H9 (cell line): ENCODE data around the gene GLI2. TPM values are rescaled to one million over a fixed set of nuclear protein-coding genes. Genes with fewer than 3 reads are reported as not detected.

Experiments used
- DNase-seq: peaks from one replicate; pipeline ENCODE4 v3.0.0-alpha.2; 2017
- H2AFZ ChIP-seq: one replicate; pipeline ENCODE4 v1.6.1; 2013; ENCODE audit warnings: mild to moderate bottlenecking, low read length, control low read depth, moderate library complexity
- H2AK5ac ChIP-seq: 2 replicates; pipeline ENCODE4 v1.6.1; 2013; ENCODE audit warnings: low read length, control low read depth, mixed read lengths; ENCODE audit not compliant: insufficient read length
- H2BK120ac ChIP-seq: one replicate; pipeline ENCODE4 v1.6.1; 2013; ENCODE audit warnings: low read depth, mild to moderate bottlenecking, low read length, control low read depth, inconsistent platforms; ENCODE audit not compliant: poor library complexity, severe bottlenecking
- H2BK12ac ChIP-seq: 2 replicates; pipeline ENCODE4 v1.6.1; 2013; ENCODE audit warnings: low read length, control low read depth, mixed read lengths, low read depth; ENCODE audit not compliant: insufficient read length
- H2BK15ac ChIP-seq: 2 replicates; pipeline ENCODE4 v1.6.1; 2013; ENCODE audit warnings: low read depth, low read length, control low read depth
- H2BK20ac ChIP-seq: one replicate; pipeline ENCODE4 v1.6.1; 2013; ENCODE audit warnings: low read depth, mild to moderate bottlenecking, low read length, control low read depth, inconsistent platforms; ENCODE audit not compliant: poor library complexity, severe bottlenecking
- H2BK5ac ChIP-seq: 2 replicates; pipeline ENCODE4 v1.6.1; 2013; ENCODE audit warnings: low read length, control low read depth, mixed read lengths; ENCODE audit not compliant: insufficient read length
- H3K14ac ChIP-seq: 2 replicates; pipeline ENCODE4 v1.6.1; 2013; ENCODE audit warnings: low read length, control low read depth; ENCODE audit not compliant: insufficient read depth
- H3K18ac ChIP-seq: 2 replicates; pipeline ENCODE4 v1.6.1; 2013; ENCODE audit warnings: low read depth, mild to moderate bottlenecking, mixed read lengths, low read length, control low read depth; ENCODE audit not compliant: insufficient read length
- H3K23ac ChIP-seq: 2 replicates; pipeline ENCODE4 v1.6.1; 2013; ENCODE audit warnings: low read length, control low read depth, mixed read lengths, low read depth; ENCODE audit not compliant: insufficient read length
- H3K23me2 ChIP-seq: 2 replicates; pipeline ENCODE4 v1.6.1; 2013; ENCODE audit warnings: low read depth, mild to moderate bottlenecking, mixed read lengths, low read length, control low read depth; ENCODE audit not compliant: insufficient read length, poor library complexity, severe bottlenecking
- H3K27ac ChIP-seq: 2 replicates; pipeline ENCODE4 v1.5.1; 2013; ENCODE audit warnings: low read length, control low read depth, mixed read lengths, low read depth; ENCODE audit not compliant: insufficient read length
- H3K27me3 ChIP-seq: 2 replicates; pipeline ENCODE4 v1.6.1; 2013; ENCODE audit warnings: low read length, control low read depth, inconsistent platforms; ENCODE audit not compliant: insufficient read depth
- H3K4ac ChIP-seq: 2 replicates; pipeline ENCODE4 v1.6.1; 2013; ENCODE audit warnings: low read depth, mild to moderate bottlenecking, control low read depth, inconsistent platforms, low read length, moderate library complexity
- H3K4me1 ChIP-seq: 2 replicates; pipeline ENCODE4 v1.6.1; 2013; ENCODE audit warnings: low read length, control low read depth, inconsistent platforms; ENCODE audit not compliant: insufficient read depth
- H3K4me2 ChIP-seq: 2 replicates; pipeline ENCODE4 v1.6.1; 2013; ENCODE audit warnings: low read length, control low read depth, mixed read lengths; ENCODE audit not compliant: insufficient read length, insufficient read depth
- H3K56ac ChIP-seq: 2 replicates; pipeline ENCODE4 v1.6.1; 2013; ENCODE audit warnings: low read depth, mild to moderate bottlenecking, mixed read lengths, low read length, control low read depth; ENCODE audit not compliant: insufficient read length
- H3K79me1 ChIP-seq: 2 replicates; pipeline ENCODE4 v1.6.1; 2013; ENCODE audit warnings: low read depth, mild to moderate bottlenecking, moderate library complexity, low read length, control low read depth, inconsistent platforms; ENCODE audit not compliant: insufficient read depth, poor library complexity, severe bottlenecking
- H3K79me2 ChIP-seq: 2 replicates; pipeline ENCODE4 v1.6.1; 2013; ENCODE audit warnings: low read length, control low read depth, inconsistent platforms; ENCODE audit not compliant: insufficient read depth
- H3K9ac ChIP-seq: 2 replicates; pipeline ENCODE4 v1.6.1; 2013; ENCODE audit warnings: low read length, control low read depth, mixed read lengths; ENCODE audit not compliant: insufficient read length; ENCODE audit errors: extremely low read depth
- H3K9me3 ChIP-seq: one replicate; pipeline ENCODE4 v1.6.1; 2013; ENCODE audit warnings: low read depth, low read length, inconsistent platforms; ENCODE audit not compliant: control insufficient read depth
- H3T11ph ChIP-seq: one replicate; pipeline ENCODE4 v1.6.1; 2013; ENCODE audit warnings: mild to moderate bottlenecking, low read length, control low read depth, inconsistent platforms
- H4K20me1 ChIP-seq: one replicate; pipeline ENCODE4 v1.6.1; 2013; ENCODE audit not compliant: control insufficient read depth, insufficient read length, insufficient read depth
- H4K5ac ChIP-seq: 2 replicates; pipeline ENCODE4 v1.6.1; 2013; ENCODE audit warnings: low read depth, mild to moderate bottlenecking, mixed read lengths, low read length, control low read depth; ENCODE audit not compliant: insufficient read length
- H4K8ac ChIP-seq: replicated peaks from 2 replicates; pipeline ENCODE4 v1.6.1; 2013; ENCODE audit warnings: low read length, control low read depth, mixed read lengths, low read depth; ENCODE audit not compliant: insufficient read length
- H4K91ac ChIP-seq: 2 replicates; pipeline ENCODE4 v1.6.1; 2013; ENCODE audit warnings: low read depth, mild to moderate bottlenecking, moderate library complexity, mixed read lengths, low read length, control low read depth; ENCODE audit not compliant: insufficient read length
- H3K27ac Mint-ChIP-seq, 3 experiments: 2 replicates in 2 of 3; 3 replicates in 1 of 3; pipeline ENCODE4 v1.8.0; 2020 to 2021; ENCODE audit warnings: mixed read lengths in 3 of 3, mild to moderate bottlenecking in 1 of 3, moderate library complexity in 1 of 3
- H3K27me3 Mint-ChIP-seq: 2 replicates; pipeline ENCODE4 v1.8.0; 2021; ENCODE audit warnings: low read depth, mild to moderate bottlenecking, moderate library complexity, mixed read lengths
- H3K36me3 Mint-ChIP-seq, 3 experiments: 2 replicates in 2 of 3; 3 replicates in 1 of 3; pipeline ENCODE4 v1.8.0; 2020 to 2021; ENCODE audit warnings: low read depth in 3 of 3, mixed read lengths in 3 of 3; ENCODE audit not compliant: insufficient read depth in 1 of 3
- H3K4me1 Mint-ChIP-seq, 2 experiments: 2 replicates each; pipeline ENCODE4 v1.8.0; 2020; ENCODE audit warnings: mixed read lengths in 2 of 2
- H3K4me3 Mint-ChIP-seq, 2 experiments: 2 replicates in 1 of 2; 3 replicates in 1 of 2; pipeline ENCODE4 v1.8.0; 2020 to 2021; ENCODE audit warnings: mild to moderate bottlenecking in 2 of 2, mixed read lengths in 2 of 2, moderate library complexity in 1 of 2
- H3K9me3 Mint-ChIP-seq, 2 experiments: 2 replicates in 1 of 2; 3 replicates in 1 of 2; pipeline ENCODE4 v1.8.0; 2020; ENCODE audit warnings: mild to moderate bottlenecking in 2 of 2, mixed read lengths in 2 of 2, moderate library complexity in 1 of 2
- CTCF ChIP-seq: fragments of 200-600 bp; sonication (generic); conservative IDR thresholded peaks from 3 replicates; pipeline ENCODE4 v1.8.0; 2021; ENCODE audit warnings: antibody characterized with exemption, mild to moderate bottlenecking
- WGBS: extraction: QIAGEN DNeasy Blood & Tissue Kit; methylation state at CpG from one replicate; pipeline ENCODE4 v1.1.7; 2013; ENCODE audit warnings: missing lambda C conversion rate, low lambda C conversion rate, mixed read lengths; ENCODE audit not compliant: insufficient read length; ENCODE audit errors: extremely low coverage; 5-methylcytosine and 5-hydroxymethylcytosine counted together
- total RNA-seq: library from RNA; stranded (reverse); gene quantifications from 2 replicates; pipeline ENCODE4 v1.2.1, GENCODE V29; 2021

The GLI2 gene
- total RNA-seq, 1 experiment from 2014 or later, result 56.7 TPM

- H2AFZ ChIP-seq, result no peak overlapping the region
- no peak overlapping the region for H3K27ac ChIP-seq
- Mint-ChIP-seq H3K4me1 (peaks cover 28 to 31% of the 10 kb centered on the region in 2 experiments), H3K27me3 (peaks cover 82% of the 10 kb centered on the region), H3K4me3 (no peak overlapping the region), H3K36me3 (peaks cover 0 to 11% (median 2%) of the 10 kb centered on the region in 3 experiments; a peak in 4 of 7 replicates), H3K9me3 (peaks cover 7 to 13% of the 10 kb centered on the region in 2 experiments), H3K27ac (no peak overlapping the region)
- H3K23ac ChIP-seq, result no peak overlapping the region
- no peak overlapping the region for H4K5ac ChIP-seq
- H4K20me1 ChIP-seq, result no peaks in the 10 kb centered on the region
- no peak overlapping the region for H4K8ac ChIP-seq
- H3K56ac ChIP-seq, result no peak overlapping the region
- H3K23me2 ChIP-seq, result no peaks in the 10 kb centered on the region
- H2BK15ac ChIP-seq, result no peak overlapping the region
- H3K4me1 ChIP-seq, result peaks cover 6% of the 10 kb centered on the region; the same call in 1 of the 2 replicates
- DNase-seq, result peak; percentile 11
- no peak overlapping the region for H3K14ac ChIP-seq
- no peaks in the 10 kb centered on the region for H3K79me1 ChIP-seq
- H3K18ac ChIP-seq, result no peak overlapping the region
- H3K79me2 ChIP-seq, result no peaks in the 10 kb centered on the region
- H2BK120ac ChIP-seq, result no peak overlapping the region
- no peak overlapping the region for H4K91ac ChIP-seq
- no peak overlapping the region for H3K4ac ChIP-seq
- no peak overlapping the region for H3K4me2 ChIP-seq
- no CpG with 5 or more reads among the region's 7 CpGs for WGBS
- TF ChIP-seq CTCF, result no peak
- peaks cover 2% of the 10 kb centered on the region; the same call in 1 of the 2 replicates for H3K27me3 ChIP-seq
- H3K9me3 ChIP-seq, result no peaks in the 10 kb centered on the region
- H3K9ac ChIP-seq, result no peak overlapping the region
- H2BK20ac ChIP-seq, result no peak overlapping the region
- H2BK5ac ChIP-seq, result no peak overlapping the region
- no peak overlapping the region for H2AK5ac ChIP-seq
- no peak overlapping the region for H2BK12ac ChIP-seq
- H3T11ph ChIP-seq, result no peak overlapping the region
These were observed 15.4 kb upstream of the GLI2 start for GRCh38 chr2:120720231-120720630.
